GM21381 (cell line): ENCODE results near the gene WASF1.
"Not testable (repeated sequence)": the region's sequence is repeated elsewhere in the genome, so short reads cannot be mapped to it uniquely, and the experiment has no call there.

Experiments
- ATAC-seq: cut with Tn5 transposase; IDR thresholded peaks from one replicate; pipeline ENCODE4 v1.9.1; 2021; ENCODE audit warnings: mild to moderate bottlenecking, moderate library complexity; ENCODE audit not compliant: unreplicated experiment

The WASF1 gene

GRCh38 chr6:110095101-110095500 is 84.4 kb downstream of the WASF1 start:
- ATAC-seq: no peak

- ATAC-seq: no peak
These were observed 85.5 kb downstream of the WASF1 start for GRCh38 chr6:110093981-110094380.

GRCh38 chr6:110090876-110091275 is 88.6 kb downstream of the WASF1 start:
- ATAC-seq: no peak

GRCh38 chr6:110089323-110089722 is 90.1 kb downstream of the WASF1 start:
- no peak for ATAC-seq

- ATAC-seq: no peak
These were observed 94.2 kb downstream of the WASF1 start for GRCh38 chr6:110085285-110085684.

- no peak for ATAC-seq
These were observed 95.4 kb downstream of the WASF1 start for GRCh38 chr6:110083875-110084585.

GRCh38 chr6:110075406-110075805 is 104.1 kb downstream of the WASF1 start:
- ATAC-seq: no peak

- not testable (repeated sequence) for ATAC-seq
These were observed 106.0 kb downstream of the WASF1 start for GRCh38 chr6:110073474-110073873.

- no peak for ATAC-seq
These were observed 110.9 kb downstream of the WASF1 start for GRCh38 chr6:110068592-110068967.

GRCh38 chr6:110067837-110068591 is 111.5 kb downstream of the WASF1 start:
- ATAC-seq: no peak

- no peak for ATAC-seq
These were observed 114.5 kb downstream of the WASF1 start for GRCh38 chr6:110064744-110065524.

- peak; percentile 54 for ATAC-seq
These were observed 115.7 kb downstream of the WASF1 start for GRCh38 chr6:110063594-110064263.

- no peak for ATAC-seq
These were observed 124.1 kb downstream of the WASF1 start for GRCh38 chr6:110055387-110055735.

GRCh38 chr6:110054664-110055386 is 124.6 kb downstream of the WASF1 start:
- no peak for ATAC-seq

- ATAC-seq: no peak
These were observed 125.9 kb downstream of the WASF1 start for GRCh38 chr6:110053395-110054240.

GRCh38 chr6:110050440-110050813 is 129.0 kb downstream of the WASF1 start:
- no peak for ATAC-seq
